WTC11 (cell line): ENCODE measurements around the gene MMS22L. TPM values are rescaled to one million over a fixed set of nuclear protein-coding genes. Genes with fewer than 3 reads are reported as not detected.

Experiments used
- E2F1 ChIP-seq: sonication (generic); formaldehyde crosslinking; IDR thresholded peaks from 2 replicates; pipeline ENCODE4 v1.8.0; 2022; ENCODE audit warnings: mild to moderate bottlenecking, missing genetic modification reagents
- EMX1 ChIP-seq: fragments of 250-450 bp; sonication (Bioruptor Pico); IDR thresholded peaks from 2 replicates; pipeline ENCODE4 v1.8.0; 2021; ENCODE audit warnings: mild to moderate bottlenecking
- ETV6 ChIP-seq: sonication (generic); formaldehyde crosslinking; IDR thresholded peaks from 2 replicates; pipeline ENCODE4 v1.8.1; 2022; ENCODE audit warnings: mild to moderate bottlenecking, missing genetic modification reagents
- FOXK1 ChIP-seq: sonication (generic); formaldehyde crosslinking; IDR thresholded peaks from 2 replicates; pipeline ENCODE4 v1.8.0; 2022; ENCODE audit warnings: mild to moderate bottlenecking, moderate library complexity, missing genetic modification reagents
- GABPB1 ChIP-seq: sonication (generic); formaldehyde crosslinking; IDR thresholded peaks from 2 replicates; pipeline ENCODE4 v1.8.1; 2023; ENCODE audit warnings: mild to moderate bottlenecking, missing genetic modification reagents
- JAZF1 ChIP-seq: fragments of 250-450 bp; sonication (Bioruptor Pico); IDR thresholded peaks from 2 replicates; pipeline ENCODE4 v1.9.0; 2021; ENCODE audit warnings: moderate library complexity, mild to moderate bottlenecking, inconsistent platforms
- JUN ChIP-seq: sonication (generic); formaldehyde crosslinking; IDR thresholded peaks from 2 replicates; pipeline ENCODE4 v1.8.0; 2023; ENCODE audit warnings: mild to moderate bottlenecking, missing genetic modification reagents
- NFE2L1 ChIP-seq: sonication (generic); formaldehyde crosslinking; IDR thresholded peaks from 2 replicates; pipeline ENCODE4 v1.8.1; 2023; ENCODE audit warnings: missing genetic modification reagents
- NFYB ChIP-seq: sonication (generic); formaldehyde crosslinking; conservative IDR thresholded peaks from 2 replicates; pipeline ENCODE4 v1.8.0; 2022; ENCODE audit warnings: low read depth, missing genetic modification reagents
- NR1H2 ChIP-seq: sonication (generic); formaldehyde crosslinking; IDR thresholded peaks from 2 replicates; pipeline ENCODE4 v1.9.0; 2021; ENCODE audit warnings: mild to moderate bottlenecking, moderate library complexity, missing genetic modification reagents
- NR3C1 ChIP-seq: sonication (generic); formaldehyde crosslinking; conservative IDR thresholded peaks from 2 replicates; pipeline ENCODE4 v1.8.1; 2023; ENCODE audit warnings: low read depth, mild to moderate bottlenecking, missing genetic modification reagents
- OVOL2 ChIP-seq: fragments of 250-450 bp; sonication (Bioruptor Pico); IDR thresholded peaks from 2 replicates; pipeline ENCODE4 v1.9.0; 2021; ENCODE audit warnings: mild to moderate bottlenecking, borderline replicate concordance
- RELA ChIP-seq: sonication (generic); formaldehyde crosslinking; IDR thresholded peaks from 2 replicates; pipeline ENCODE4 v1.8.1; 2022; ENCODE audit warnings: missing genetic modification reagents, mild to moderate bottlenecking, borderline replicate concordance
- RORB ChIP-seq: fragments of 250-450 bp; sonication (Bioruptor Pico); IDR thresholded peaks from 2 replicates; pipeline ENCODE4 v1.9.0; 2021; ENCODE audit warnings: mild to moderate bottlenecking
- SMAD3 ChIP-seq: sonication (generic); formaldehyde crosslinking; IDR thresholded peaks from 2 replicates; pipeline ENCODE4 v1.8.0; 2022; ENCODE audit warnings: missing genetic modification reagents, mild to moderate bottlenecking, borderline replicate concordance
- TCF7 ChIP-seq: sonication (generic); formaldehyde crosslinking; IDR thresholded peaks from 2 replicates; pipeline ENCODE4 v1.8.0; 2022; ENCODE audit warnings: mild to moderate bottlenecking, low read depth, missing genetic modification reagents, moderate library complexity
- TEAD1 ChIP-seq: sonication (generic); formaldehyde crosslinking; IDR thresholded peaks from 2 replicates; pipeline ENCODE4 v1.8.0; 2022; ENCODE audit warnings: mild to moderate bottlenecking, missing genetic modification reagents
- USF2 ChIP-seq: sonication (generic); formaldehyde crosslinking; IDR thresholded peaks from 2 replicates; pipeline ENCODE4 v1.8.1; 2023; ENCODE audit warnings: mild to moderate bottlenecking, missing genetic modification reagents, moderate library complexity
- ZNF232 ChIP-seq: sonication (generic); formaldehyde crosslinking; IDR thresholded peaks from 2 replicates; pipeline ENCODE4 v1.8.0; 2022; ENCODE audit warnings: mild to moderate bottlenecking, missing genetic modification reagents
- total RNA-seq: library from RNA; stranded (reverse); gene quantifications from 3 replicates; pipeline ENCODE4 v1.2.3, GENCODE V29; 2021
- TF ChIP-seq, protein P1 (sequence below): sonication (generic); formaldehyde crosslinking; IDR thresholded peaks from 2 replicates; pipeline ENCODE4 v1.8.0; 2023; ENCODE audit warnings: missing genetic modification reagents, mild to moderate bottlenecking, borderline replicate concordance
- TF ChIP-seq, protein P2 (sequence below): sonication (generic); formaldehyde crosslinking; conservative IDR thresholded peaks from 2 replicates; pipeline ENCODE4 v1.8.1; 2023; ENCODE audit warnings: mild to moderate bottlenecking, low read depth, missing genetic modification reagents, moderate library complexity
- TF ChIP-seq, protein P3 (sequence below): sonication (generic); formaldehyde crosslinking; IDR thresholded peaks from 2 replicates; pipeline ENCODE4 v1.8.0; 2022; ENCODE audit warnings: missing genetic modification reagents
- TF ChIP-seq, protein P4 (sequence below): fragments of 250-450 bp; sonication (Bioruptor Pico); IDR thresholded peaks from 2 replicates; pipeline ENCODE4 v1.9.0; 2021; ENCODE audit warnings: moderate library complexity, mild to moderate bottlenecking, inconsistent platforms, borderline replicate concordance
- TF ChIP-seq, protein P5 (sequence below): sonication (generic); formaldehyde crosslinking; IDR thresholded peaks from 2 replicates; pipeline ENCODE4 v1.8.1; 2022; ENCODE audit warnings: mild to moderate bottlenecking, moderate library complexity, missing genetic modification reagents

MMS22L gene
- total RNA-seq, 1 experiment from 2014 or later: 39.7 TPM

- TF ChIP-seq, protein P1, sequence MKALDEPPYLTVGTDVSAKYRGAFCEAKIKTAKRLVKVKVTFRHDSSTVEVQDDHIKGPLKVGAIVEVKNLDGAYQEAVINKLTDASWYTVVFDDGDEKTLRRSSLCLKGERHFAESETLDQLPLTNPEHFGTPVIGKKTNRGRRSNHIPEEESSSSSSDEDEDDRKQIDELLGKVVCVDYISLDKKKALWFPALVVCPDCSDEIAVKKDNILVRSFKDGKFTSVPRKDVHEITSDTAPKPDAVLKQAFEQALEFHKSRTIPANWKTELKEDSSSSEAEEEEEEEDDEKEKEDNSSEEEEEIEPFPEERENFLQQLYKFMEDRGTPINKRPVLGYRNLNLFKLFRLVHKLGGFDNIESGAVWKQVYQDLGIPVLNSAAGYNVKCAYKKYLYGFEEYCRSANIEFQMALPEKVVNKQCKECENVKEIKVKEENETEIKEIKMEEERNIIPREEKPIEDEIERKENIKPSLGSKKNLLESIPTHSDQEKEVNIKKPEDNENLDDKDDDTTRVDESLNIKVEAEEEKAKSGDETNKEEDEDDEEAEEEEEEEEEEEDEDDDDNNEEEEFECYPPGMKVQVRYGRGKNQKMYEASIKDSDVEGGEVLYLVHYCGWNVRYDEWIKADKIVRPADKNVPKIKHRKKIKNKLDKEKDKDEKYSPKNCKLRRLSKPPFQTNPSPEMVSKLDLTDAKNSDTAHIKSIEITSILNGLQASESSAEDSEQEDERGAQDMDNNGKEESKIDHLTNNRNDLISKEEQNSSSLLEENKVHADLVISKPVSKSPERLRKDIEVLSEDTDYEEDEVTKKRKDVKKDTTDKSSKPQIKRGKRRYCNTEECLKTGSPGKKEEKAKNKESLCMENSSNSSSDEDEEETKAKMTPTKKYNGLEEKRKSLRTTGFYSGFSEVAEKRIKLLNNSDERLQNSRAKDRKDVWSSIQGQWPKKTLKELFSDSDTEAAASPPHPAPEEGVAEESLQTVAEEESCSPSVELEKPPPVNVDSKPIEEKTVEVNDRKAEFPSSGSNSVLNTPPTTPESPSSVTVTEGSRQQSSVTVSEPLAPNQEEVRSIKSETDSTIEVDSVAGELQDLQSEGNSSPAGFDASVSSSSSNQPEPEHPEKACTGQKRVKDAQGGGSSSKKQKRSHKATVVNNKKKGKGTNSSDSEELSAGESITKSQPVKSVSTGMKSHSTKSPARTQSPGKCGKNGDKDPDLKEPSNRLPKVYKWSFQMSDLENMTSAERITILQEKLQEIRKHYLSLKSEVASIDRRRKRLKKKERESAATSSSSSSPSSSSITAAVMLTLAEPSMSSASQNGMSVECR (CRISPR knock-in tag): peak; percentile 64; the same call in 1 of the 2 replicates
- peak; percentile 24; the same call in 1 of the 2 replicates for TF ChIP-seq NFE2L1 (CRISPR knock-in tag)
- TF ChIP-seq GABPB1: peak; percentile 32; the same call in 1 of the 2 replicates
- TF ChIP-seq ETV6: peak; percentile 51; the same call in 1 of the 2 replicates
- TF ChIP-seq TEAD1: peak; percentile 75
- TF ChIP-seq, protein P2, sequence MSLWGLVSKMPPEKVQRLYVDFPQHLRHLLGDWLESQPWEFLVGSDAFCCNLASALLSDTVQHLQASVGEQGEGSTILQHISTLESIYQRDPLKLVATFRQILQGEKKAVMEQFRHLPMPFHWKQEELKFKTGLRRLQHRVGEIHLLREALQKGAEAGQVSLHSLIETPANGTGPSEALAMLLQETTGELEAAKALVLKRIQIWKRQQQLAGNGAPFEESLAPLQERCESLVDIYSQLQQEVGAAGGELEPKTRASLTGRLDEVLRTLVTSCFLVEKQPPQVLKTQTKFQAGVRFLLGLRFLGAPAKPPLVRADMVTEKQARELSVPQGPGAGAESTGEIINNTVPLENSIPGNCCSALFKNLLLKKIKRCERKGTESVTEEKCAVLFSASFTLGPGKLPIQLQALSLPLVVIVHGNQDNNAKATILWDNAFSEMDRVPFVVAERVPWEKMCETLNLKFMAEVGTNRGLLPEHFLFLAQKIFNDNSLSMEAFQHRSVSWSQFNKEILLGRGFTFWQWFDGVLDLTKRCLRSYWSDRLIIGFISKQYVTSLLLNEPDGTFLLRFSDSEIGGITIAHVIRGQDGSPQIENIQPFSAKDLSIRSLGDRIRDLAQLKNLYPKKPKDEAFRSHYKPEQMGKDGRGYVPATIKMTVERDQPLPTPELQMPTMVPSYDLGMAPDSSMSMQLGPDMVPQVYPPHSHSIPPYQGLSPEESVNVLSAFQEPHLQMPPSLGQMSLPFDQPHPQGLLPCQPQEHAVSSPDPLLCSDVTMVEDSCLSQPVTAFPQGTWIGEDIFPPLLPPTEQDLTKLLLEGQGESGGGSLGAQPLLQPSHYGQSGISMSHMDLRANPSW (CRISPR knock-in tag): no peak
- no peak for TF ChIP-seq JAZF1
- TF ChIP-seq E2F1 (CRISPR knock-in tag): no peak
- TF ChIP-seq RORB (CRISPR knock-in tag): no peak
- no peak for TF ChIP-seq NR1H2 (CRISPR knock-in tag)
- no peak for TF ChIP-seq JUN (CRISPR knock-in tag)
- TF ChIP-seq USF2 (CRISPR knock-in tag): no peak
- 0 out of 2 replicates have a peak, but pooled peaks have one; percentile 14 for TF ChIP-seq NFYB (CRISPR knock-in tag)
- no peak for TF ChIP-seq OVOL2 (CRISPR knock-in tag)
- peak; percentile 65; the same call in 1 of the 2 replicates for TF ChIP-seq SMAD3 (CRISPR knock-in tag)
- 0 out of 2 replicates have a peak, but pooled peaks have one; percentile 15 for TF ChIP-seq FOXK1 (CRISPR knock-in tag)
- TF ChIP-seq NR3C1 (CRISPR knock-in tag): no peak
- TF ChIP-seq, protein P3, sequence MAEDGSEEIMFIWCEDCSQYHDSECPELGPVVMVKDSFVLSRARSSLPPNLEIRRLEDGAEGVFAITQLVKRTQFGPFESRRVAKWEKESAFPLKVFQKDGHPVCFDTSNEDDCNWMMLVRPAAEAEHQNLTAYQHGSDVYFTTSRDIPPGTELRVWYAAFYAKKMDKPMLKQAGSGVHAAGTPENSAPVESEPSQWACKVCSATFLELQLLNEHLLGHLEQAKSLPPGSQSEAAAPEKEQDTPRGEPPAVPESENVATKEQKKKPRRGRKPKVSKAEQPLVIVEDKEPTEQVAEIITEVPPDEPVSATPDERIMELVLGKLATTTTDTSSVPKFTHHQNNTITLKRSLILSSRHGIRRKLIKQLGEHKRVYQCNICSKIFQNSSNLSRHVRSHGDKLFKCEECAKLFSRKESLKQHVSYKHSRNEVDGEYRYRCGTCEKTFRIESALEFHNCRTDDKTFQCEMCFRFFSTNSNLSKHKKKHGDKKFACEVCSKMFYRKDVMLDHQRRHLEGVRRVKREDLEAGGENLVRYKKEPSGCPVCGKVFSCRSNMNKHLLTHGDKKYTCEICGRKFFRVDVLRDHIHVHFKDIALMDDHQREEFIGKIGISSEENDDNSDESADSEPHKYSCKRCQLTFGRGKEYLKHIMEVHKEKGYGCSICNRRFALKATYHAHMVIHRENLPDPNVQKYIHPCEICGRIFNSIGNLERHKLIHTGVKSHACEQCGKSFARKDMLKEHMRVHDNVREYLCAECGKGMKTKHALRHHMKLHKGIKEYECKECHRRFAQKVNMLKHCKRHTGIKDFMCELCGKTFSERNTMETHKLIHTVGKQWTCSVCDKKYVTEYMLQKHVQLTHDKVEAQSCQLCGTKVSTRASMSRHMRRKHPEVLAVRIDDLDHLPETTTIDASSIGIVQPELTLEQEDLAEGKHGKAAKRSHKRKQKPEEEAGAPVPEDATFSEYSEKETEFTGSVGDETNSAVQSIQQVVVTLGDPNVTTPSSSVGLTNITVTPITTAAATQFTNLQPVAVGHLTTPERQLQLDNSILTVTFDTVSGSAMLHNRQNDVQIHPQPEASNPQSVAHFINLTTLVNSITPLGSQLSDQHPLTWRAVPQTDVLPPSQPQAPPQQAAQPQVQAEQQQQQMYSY (CRISPR knock-in tag): no peak
- TF ChIP-seq RELA (CRISPR knock-in tag): no peak
- TF ChIP-seq ZNF232 (CRISPR knock-in tag): peak; percentile 38; the same call in 1 of the 2 replicates
- 0 out of 2 replicates have a peak, but pooled peaks have one; percentile 49 for TF ChIP-seq TCF7
- TF ChIP-seq, protein P4, sequence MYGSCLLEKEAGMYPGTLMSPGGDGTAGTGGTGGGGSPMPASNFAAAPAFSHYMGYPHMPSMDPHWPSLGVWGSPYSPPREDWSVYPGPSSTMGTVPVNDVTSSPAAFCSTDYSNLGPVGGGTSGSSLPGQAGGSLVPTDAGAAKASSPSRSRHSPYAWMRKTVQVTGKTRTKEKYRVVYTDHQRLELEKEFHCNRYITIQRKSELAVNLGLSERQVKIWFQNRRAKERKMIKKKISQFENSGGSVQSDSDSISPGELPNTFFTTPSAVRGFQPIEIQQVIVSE (CRISPR knock-in tag): no peak
- no peak for TF ChIP-seq EMX1
- TF ChIP-seq, protein P5, sequence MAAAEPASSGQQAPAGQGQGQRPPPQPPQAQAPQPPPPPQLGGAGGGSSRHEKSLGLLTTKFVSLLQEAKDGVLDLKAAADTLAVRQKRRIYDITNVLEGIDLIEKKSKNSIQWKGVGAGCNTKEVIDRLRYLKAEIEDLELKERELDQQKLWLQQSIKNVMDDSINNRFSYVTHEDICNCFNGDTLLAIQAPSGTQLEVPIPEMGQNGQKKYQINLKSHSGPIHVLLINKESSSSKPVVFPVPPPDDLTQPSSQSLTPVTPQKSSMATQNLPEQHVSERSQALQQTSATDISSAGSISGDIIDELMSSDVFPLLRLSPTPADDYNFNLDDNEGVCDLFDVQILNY (CRISPR knock-in tag): peak; percentile 98
- TF ChIP-seq, all 79 proteins: peak for 17
Measured at GRCh38 chr6:97282726-97283617, at the start of gene MMS22L (continued).
